ENCODE data around the gene SORCS2. TPM values are rescaled to one million over a fixed set of nuclear protein-coding genes. Genes with fewer than 3 reads are reported as not detected.

Gene SORCS2
- total RNA-seq, 1 experiment from 2014 or later = 0.15 TPM

GRCh38 chr4:7222521-7222920, 30.2 kb downstream of the SORCS2 start:
- ChIA-PET POLR2A (no interaction called here), CTCF (interaction anchor here (0.6 kb wide), 1 partner anchor 20 kb away, joined by 3 read pairs; no protein-coding TSS in a partner anchor)
- Histone ChIP-seq H3K27me3 (ENCODE audit: control insufficient read depth, insufficient read depth, low read length) (no peaks in the 10 kb centered on the region), H3K9me3 (ENCODE audit: control insufficient read depth, insufficient read depth, low read depth, low read length) (no peaks in the 10 kb centered on the region), H3K4me1 (ENCODE audit: control insufficient read depth, insufficient read depth, low read length) (no peaks in the 10 kb centered on the region), H3K27ac (ENCODE audit: low read length) (no peak overlapping the region), H3K36me3 (ENCODE audit: control insufficient read depth, insufficient read depth, low read length) (no peaks in the 10 kb centered on the region), H3K4me3 (ENCODE audit: low read depth in 2 of 2, low read length in 2 of 2) (no peak overlapping the region)
- in situ Hi-C loops (cut with HindIII; ENCODE audit: low pct_unique_long_range_greater_than_20kb, low sequenced_read_pairs) = no loop called here
- ATAC-seq (no peak), DNase-seq (ENCODE audit: low read depth, low spot score) (no peak)
- no peak for TF ChIP-seq CTCF (IDR thresholded peaks at IDR 0.05)
- no peak for TF ChIP-seq POLR2AphosphoS5 (IDR thresholded peaks at IDR 0.05; ENCODE audit: low read depth, low read length)
- TF ChIP-seq TCF7L2 (IDR thresholded peaks at IDR 0.05; ENCODE audit: low read depth, low read length) = no peak
- TF ChIP-seq REST (IDR thresholded peaks at IDR 0.05; ENCODE audit: insufficient read depth in 1 of 2, low read depth in 2 of 2, low read length in 1 of 2) = no peak
- TF ChIP-seq SIN3A (IDR thresholded peaks at IDR 0.05; ENCODE audit: borderline replicate concordance, insufficient read depth, low read depth, low read length) = no peak
- no TSS peak for BruUV-seq (replicated peaks)
- intact Hi-C loops (cut with micrococcal nuclease; ENCODE audit: unreplicated experiment) = no loop called here

- Histone ChIP-seq H3K9me3 (ENCODE audit: control insufficient read depth, insufficient read depth, low read depth, low read length) (no peaks in the 10 kb centered on the region), H3K27ac (ENCODE audit: low read length) (no peak overlapping the region), H3K27me3 (ENCODE audit: control insufficient read depth, insufficient read depth, low read length) (no peaks in the 10 kb centered on the region), H3K4me1 (ENCODE audit: control insufficient read depth, insufficient read depth, low read length) (no peaks in the 10 kb centered on the region), H3K4me3 (ENCODE audit: low read depth in 2 of 2, low read length in 2 of 2) (no peak overlapping the region), H3K36me3 (ENCODE audit: control insufficient read depth, insufficient read depth, low read length) (no peaks in the 10 kb centered on the region)
- intact Hi-C loops (cut with micrococcal nuclease; ENCODE audit: unreplicated experiment) = no loop called here
- POLR2A ChIA-PET = no interaction called here
- CTCF ChIA-PET = no interaction called here
- ATAC-seq (no peak), DNase-seq (ENCODE audit: low read depth, low spot score) (no peak)
- TF ChIP-seq TCF7L2 (IDR thresholded peaks at IDR 0.05; ENCODE audit: low read depth, low read length) (no peak), POLR2AphosphoS5 (IDR thresholded peaks at IDR 0.05; ENCODE audit: low read depth, low read length) (no peak), CTCF (IDR thresholded peaks at IDR 0.05) (no peak), REST (IDR thresholded peaks at IDR 0.05; ENCODE audit: insufficient read depth in 1 of 2, low read depth in 2 of 2, low read length in 1 of 2) (no peak), SIN3A (IDR thresholded peaks at IDR 0.05; ENCODE audit: borderline replicate concordance, insufficient read depth, low read depth, low read length) (no peak)
- BruUV-seq (replicated peaks) = no TSS peak
- in situ Hi-C loops (cut with HindIII; ENCODE audit: low pct_unique_long_range_greater_than_20kb, low sequenced_read_pairs) = no loop called here
Measured at GRCh38 chr4:7223541-7223940, 31.2 kb downstream of the SORCS2 start.

Measured in Panc1 (cell line).